Heart left ventricle (tissue), 13 donors: ENCODE results near the gene DSC1.

Experiments
- POLR2A ChIP-seq, 2 donors: fragments of 450-650 bp; IDR thresholded peaks; one replicate each; pipeline ENCODE4 v1.6.1; 2017; ENCODE audit warnings: antibody characterized with exemption in 2 of 2, mild to moderate bottlenecking in 2 of 2, moderate library complexity in 2 of 2
- TF ChIP-seq, protein P1 (sequence below), 12 donors: fragments of 200-600 bp; sonication (generic) in 4 of 12; IDR thresholded peaks; one replicate each; pipeline versions ENCODE4 v1.5.0 to v1.8.0; 2018 to 2022; ENCODE audit warnings: antibody characterized with exemption in 12 of 12, mild to moderate bottlenecking in 5 of 12
- donor health status: ischemic (EF 13 %, LVEDD 7.1; RV severe dilation, severe dysfunction).
- donor health status: DM: no; HTN: yes; CAD: no.
- donor health status: DM: no; HTN: no; CAD: no.
- donor health status: ischemic (EF 25% LVEDD 6.9; RV normal size, moderate dysfunction).
- donor health status: ischemic (EF 25% LVEDD 5.7; RV mildly dilated, moderate dysfunction).
- donor health status: ischemic (EF 35%, LVEDD 5.7; RV mildly dilated, moderate dysfunction).
- donor health status: nonischemic (EF 11% LVEDD 7.7; RV severe dilation, severe dysfunction).
- donor health status: DM: yes; HTN: yes; CAD: no.
- donor health status: PGD.
- donor health status: ischemic (EF 29% LVEDD 5.4; RV normal size, mild dysfunction).
- donor health status: nonischemic (EF 23%, LVEDD 6.1; RV moderate dilation, normal function).

DNA sequence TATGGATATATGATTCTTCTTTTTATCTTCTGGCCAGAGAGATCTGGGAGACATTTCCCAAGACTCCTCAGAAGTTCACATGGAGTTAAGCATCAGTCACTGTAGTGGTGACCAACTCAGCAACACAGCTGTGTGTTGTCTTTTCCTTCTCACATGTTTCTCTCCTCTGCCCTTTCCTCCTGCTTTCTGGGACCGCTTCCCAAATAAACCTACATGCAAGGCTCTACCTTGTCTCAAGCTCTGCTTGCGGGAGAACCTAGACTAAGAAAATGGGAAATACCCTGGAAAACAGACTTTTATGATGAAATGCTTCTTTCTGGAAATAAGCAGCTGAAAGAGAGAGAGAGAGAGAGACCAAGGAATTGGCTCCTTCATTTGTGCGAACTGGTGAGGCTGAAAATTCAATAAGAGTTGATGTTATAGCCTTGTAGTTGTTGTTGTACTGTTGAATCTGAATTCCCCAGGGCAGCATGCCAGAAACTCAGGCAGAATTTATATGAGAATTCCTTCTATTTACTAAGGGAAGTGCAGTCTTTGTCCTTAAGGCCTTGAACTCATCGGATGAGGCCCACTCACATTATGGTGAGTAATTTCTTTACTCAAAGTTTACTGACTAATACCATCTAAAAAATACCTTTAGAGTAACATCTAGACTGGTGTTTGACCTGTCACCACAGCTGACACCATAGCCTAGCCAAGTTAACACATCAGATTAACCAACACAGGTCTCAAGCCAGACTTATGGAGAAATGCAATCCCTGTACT is 22.7 kb upstream of the DSC1 start:
- TF ChIP-seq, protein P1, sequence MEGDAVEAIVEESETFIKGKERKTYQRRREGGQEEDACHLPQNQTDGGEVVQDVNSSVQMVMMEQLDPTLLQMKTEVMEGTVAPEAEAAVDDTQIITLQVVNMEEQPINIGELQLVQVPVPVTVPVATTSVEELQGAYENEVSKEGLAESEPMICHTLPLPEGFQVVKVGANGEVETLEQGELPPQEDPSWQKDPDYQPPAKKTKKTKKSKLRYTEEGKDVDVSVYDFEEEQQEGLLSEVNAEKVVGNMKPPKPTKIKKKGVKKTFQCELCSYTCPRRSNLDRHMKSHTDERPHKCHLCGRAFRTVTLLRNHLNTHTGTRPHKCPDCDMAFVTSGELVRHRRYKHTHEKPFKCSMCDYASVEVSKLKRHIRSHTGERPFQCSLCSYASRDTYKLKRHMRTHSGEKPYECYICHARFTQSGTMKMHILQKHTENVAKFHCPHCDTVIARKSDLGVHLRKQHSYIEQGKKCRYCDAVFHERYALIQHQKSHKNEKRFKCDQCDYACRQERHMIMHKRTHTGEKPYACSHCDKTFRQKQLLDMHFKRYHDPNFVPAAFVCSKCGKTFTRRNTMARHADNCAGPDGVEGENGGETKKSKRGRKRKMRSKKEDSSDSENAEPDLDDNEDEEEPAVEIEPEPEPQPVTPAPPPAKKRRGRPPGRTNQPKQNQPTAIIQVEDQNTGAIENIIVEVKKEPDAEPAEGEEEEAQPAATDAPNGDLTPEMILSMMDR (IDR thresholded peaks at IDR 0.05) = no peak
- no peak for TF ChIP-seq POLR2A (IDR thresholded peaks at IDR 0.05)
